H1 (cell line): ENCODE measurements around the gene STARD7. TPM values are rescaled to one million over a fixed set of nuclear protein-coding genes. Genes with fewer than 3 reads are reported as not detected.

Experiments used
- ATF3 ChIP-seq: IDR thresholded peaks from 2 replicates; pipeline ENCODE4 v1.6.1; 2011; ENCODE audit warnings: low read depth, mild to moderate bottlenecking, low read length; ENCODE audit not compliant: insufficient read depth
- BRCA1 ChIP-seq: IDR thresholded peaks from 2 replicates; pipeline ENCODE4 v1.6.1; 2012; ENCODE audit warnings: low read depth, low read length, improper control_type of control experiment
- CTBP2 ChIP-seq: IDR thresholded peaks from 2 replicates; pipeline ENCODE4 v1.7.0; 2011; ENCODE audit warnings: borderline replicate concordance, mild to moderate bottlenecking, moderate library complexity, mixed read lengths, low read length; ENCODE audit not compliant: insufficient read depth, insufficient read length
- CTCF ChIP-seq, 3 experiments: IDR thresholded peaks; 1 replicate in 2 of 3; 2 replicates in 1 of 3; pipeline versions ENCODE4 v1.5.1 to v1.6.1; 2011; ENCODE audit warnings: low read length in 3 of 3, mild to moderate bottlenecking in 3 of 3, inconsistent platforms in 2 of 3, low read depth in 1 of 3, moderate library complexity in 1 of 3; ENCODE audit not compliant: insufficient read depth in 1 of 3; ENCODE audit errors: control extremely low read depth in 1 of 3
- EP300 ChIP-seq, 2 experiments: IDR thresholded peaks; 1 replicate in 1 of 2; 2 replicates in 1 of 2; pipeline ENCODE4 v1.6.1; 2011 to 2012; ENCODE audit warnings: low read depth in 2 of 2, low read length in 2 of 2, mild to moderate bottlenecking in 2 of 2, borderline replicate concordance in 1 of 2, inconsistent platforms in 1 of 2, moderate library complexity in 1 of 2
- FOSL1 ChIP-seq: IDR thresholded peaks from 2 replicates; pipeline ENCODE4 v1.6.1; 2011; ENCODE audit warnings: mild to moderate bottlenecking, low read depth, low read length, moderate library complexity; ENCODE audit not compliant: insufficient read depth
- JUN ChIP-seq: IDR thresholded peaks from 2 replicates; pipeline ENCODE4 v1.6.1; 2011; ENCODE audit warnings: low read depth, mild to moderate bottlenecking, improper control_type of control experiment, low read length
- KDM1A ChIP-seq: fragments of 200-600, 300-600 bp; sonication (generic); IDR thresholded peaks from 2 replicates; pipeline ENCODE4 v1.7.1; 2016; ENCODE audit warnings: mild to moderate bottlenecking, low read length, borderline replicate concordance
- MAFK ChIP-seq: IDR thresholded peaks from 2 replicates; pipeline ENCODE4 v1.6.1; 2012; ENCODE audit warnings: low read depth, mild to moderate bottlenecking, improper control_type of control experiment, low read length
- NANOG ChIP-seq: IDR thresholded peaks from 2 replicates; pipeline ENCODE4 v1.6.1; 2011; ENCODE audit warnings: low read length, low read depth, mild to moderate bottlenecking, inconsistent platforms; ENCODE audit not compliant: insufficient read depth, poor library complexity, severe bottlenecking
- PHF8 ChIP-seq: fragments of 200-600 bp; sonication (generic); conservative IDR thresholded peaks from 2 replicates; pipeline ENCODE4 v1.7.1; 2012; ENCODE audit warnings: low read depth, mild to moderate bottlenecking, inconsistent platforms, low read length, moderate library complexity
- POLR2A ChIP-seq, 2 experiments: IDR thresholded peaks; 1 replicate in 1 of 2; 2 replicates in 1 of 2; pipeline ENCODE4 v1.6.1; 2011; ENCODE audit warnings: low read depth in 2 of 2, low read length in 2 of 2, mild to moderate bottlenecking in 2 of 2; ENCODE audit errors: control extremely low read depth in 1 of 2
- POLR2AphosphoS5 ChIP-seq: IDR thresholded peaks from 2 replicates; pipeline ENCODE4 v1.6.1; 2011; ENCODE audit warnings: low read depth, low read length
- SAP30 ChIP-seq: fragments of 300-600 bp; sonication (generic); IDR thresholded peaks from 2 replicates; pipeline ENCODE4 v1.7.1; 2012; ENCODE audit warnings: low read length, moderate library complexity, mild to moderate bottlenecking, inconsistent platforms; ENCODE audit not compliant: insufficient read depth, insufficient replicate concordance
- SIN3A ChIP-seq, 2 experiments: IDR thresholded peaks in 1 of 2; conservative IDR thresholded peaks in 1 of 2; 2 replicates each; pipeline ENCODE4 v1.6.1; 2011 to 2012; ENCODE audit warnings: low read length in 2 of 2, improper control_type of control experiment in 1 of 2, low read depth in 1 of 2, mild to moderate bottlenecking in 1 of 2
- SIRT6 ChIP-seq: IDR thresholded peaks from one replicate; pipeline ENCODE4 v1.7.1; 2012; ENCODE audit warnings: low read length, inconsistent platforms
- TAF1 ChIP-seq: IDR thresholded peaks from 2 replicates; pipeline ENCODE4 v1.6.1; 2011; ENCODE audit warnings: mild to moderate bottlenecking, low read depth, low read length
- TCF12 ChIP-seq: IDR thresholded peaks from 2 replicates; pipeline ENCODE4 v1.6.1; 2011; ENCODE audit warnings: low read depth, mild to moderate bottlenecking, low read length
- YY1 ChIP-seq: IDR thresholded peaks from 2 replicates; pipeline ENCODE4 v1.6.1; 2011; ENCODE audit warnings: low read depth, mild to moderate bottlenecking, low read length
- ZNF274 ChIP-seq: IDR thresholded peaks from 2 replicates; pipeline ENCODE4 v1.7.0; 2012; ENCODE audit warnings: low read length, borderline replicate concordance; ENCODE audit errors: extremely low read depth
- polyA plus RNA-seq, 7 experiments: library from polyadenylated mRNA; depleted of rRNA in 3 of 7; stranded (reverse) in 5 of 7; unstranded in 2 of 7; fragments of >200 nt in 5 of 7; fragments of 200-250 nt in 2 of 7; gene quantifications; 1 replicate in 5 of 7; 2 replicates in 1 of 7; 4 replicates in 1 of 7; pipeline versions ENCODE4 v1.2.1 to v1.2.3, GENCODE V29; 2011 to 2013; ENCODE audit warnings: missing spikeins in 2 of 7, mixed read lengths in 2 of 7
- total RNA-seq: library from RNA; stranded (reverse); fragmentation: NEBNext Ultra II Directional; extraction: Animal tissue kit (Norgen Biotek cat#: 25700); gene quantifications from 2 replicates; pipeline ENCODE4 v1.2.1, GENCODE V29; 2021

Gene STARD7
- total and polyA plus RNA-seq, 2 of the 8 experiments (the other 6 are each of a cell fraction or from before 2014, with no cell fraction given), result 89.1 to 200 TPM

- TF ChIP-seq CTCF (IDR thresholded peaks at IDR 0.05; ENCODE audit: control extremely low read depth in 1 of 3, insufficient read depth in 1 of 3, low read depth in 1 of 3, low read length in 3 of 3), result peak in 1 of 3 experiments; percentile 5; a peak in 1 of 4 replicates
- TF ChIP-seq BRCA1, result no peak
- TF ChIP-seq SIRT6, result no peak
- no peak for TF ChIP-seq CTBP2
- TF ChIP-seq POLR2A (IDR thresholded peaks at IDR 0.05; ENCODE audit: control extremely low read depth in 1 of 2, low read depth in 2 of 2, low read length in 2 of 2), result peak; percentile 84 to 90
- no peak for TF ChIP-seq SAP30
- TF ChIP-seq ATF3, result no peak
- TF ChIP-seq TAF1, result no peak; the same call in none of the 2 replicates
- peak in 1 of 2 experiments; percentile 44; a peak in 1 of 4 replicates for TF ChIP-seq SIN3A (conservative IDR thresholded peaks at IDR 0.05 in 1 of 2, IDR thresholded peaks at IDR 0.05 in 1 of 2; ENCODE audit: low read depth in 1 of 2, low read length in 2 of 2)
- no peak for TF ChIP-seq FOSL1
- no peak for TF ChIP-seq NANOG
- TF ChIP-seq KDM1A, result no peak
- TF ChIP-seq JUN, result no peak
- TF ChIP-seq MAFK, result no peak
- peak; percentile 93 for TF ChIP-seq PHF8
- TF ChIP-seq TCF12, result no peak
- peak; percentile 92 for TF ChIP-seq POLR2AphosphoS5
- TF ChIP-seq ZNF274, result no peak
- TF ChIP-seq YY1, result no peak
- no peak for TF ChIP-seq EP300 (IDR thresholded peaks at IDR 0.05; ENCODE audit: borderline replicate concordance in 1 of 2, low read depth in 2 of 2, low read length in 2 of 2)
Observed at GRCh38 chr2:96208143-96209010, at the start of gene STARD7 (continued).
